CD4-positive, alpha-beta T cell treated with Interleukin-10 for 1 hour (primary cell): ENCODE results near the gene CCDC47.
"Not testable (repeated sequence)": the region's sequence is repeated elsewhere in the genome, so short reads cannot be mapped to it uniquely, and the experiment has no call there.

Experiments
- DNase-seq: peaks from one replicate; pipeline ENCODE4 v3.0.0-alpha.2; 2020

The CCDC47 gene

GRCh38 chr17:63720194-63720593, 53.2 kb downstream of the CCDC47 start:
- DNase-seq = not testable (repeated sequence)

GRCh38 chr17:63718988-63719387, 54.4 kb downstream of the CCDC47 start:
- no peak for DNase-seq

- DNase-seq = no peak
These were observed 57.0 kb downstream of the CCDC47 start for GRCh38 chr17:63716426-63716825.

GRCh38 chr17:63714550-63715277, 58.7 kb downstream of the CCDC47 start:
- no peak for DNase-seq

- DNase-seq = no peak
These were observed 64.3 kb downstream of the CCDC47 start for GRCh38 chr17:63709110-63709509.

- peak; percentile 49 for DNase-seq
These were observed 66.2 kb downstream of the CCDC47 start for GRCh38 chr17:63707151-63707550.

- DNase-seq = peak; percentile 39
These were observed 66.9 kb downstream of the CCDC47 start for GRCh38 chr17:63706336-63707082.

- DNase-seq = no peak
These were observed 67.7 kb downstream of the CCDC47 start for GRCh38 chr17:63705657-63706056.

- DNase-seq = no peak
These were observed 68.6 kb downstream of the CCDC47 start for GRCh38 chr17:63704836-63705235.

- no peak for DNase-seq
These were observed 69.2 kb downstream of the CCDC47 start for GRCh38 chr17:63704259-63704576.

GRCh38 chr17:63703556-63704258, 69.7 kb downstream of the CCDC47 start:
- no peak for DNase-seq

GRCh38 chr17:63703029-63703428, 70.4 kb downstream of the CCDC47 start:
- DNase-seq = no peak

GRCh38 chr17:63702721-63703015, 70.7 kb downstream of the CCDC47 start:
- no peak for DNase-seq

GRCh38 chr17:63701868-63702720, 71.3 kb downstream of the CCDC47 start:
- DNase-seq = peak; percentile 85

GRCh38 chr17:63701456-63701820, 72.0 kb downstream of the CCDC47 start:
- DNase-seq = no peak

GRCh38 chr17:63700528-63701455, 72.6 kb downstream of the CCDC47 start:
- peak; percentile 63 for DNase-seq

- DNase-seq = peak; percentile 91
These were observed 73.5 kb downstream of the CCDC47 start, which contains the start of gene LIMD2 for GRCh38 chr17:63699638-63700527. LIMD2 (minus strand) TSS chr17:63700125; CDS start chr17:63699298, 827 bp downstream.

GRCh38 chr17:63698886-63699637, 74.3 kb downstream of the CCDC47 start:
- peak; percentile 93 for DNase-seq

- DNase-seq = peak; percentile 35
These were observed 75.0 kb downstream of the CCDC47 start for GRCh38 chr17:63698381-63698885.
